Calu3 (cell line): ENCODE results near the gene DSE. TPM values are rescaled to one million over a fixed set of nuclear protein-coding genes. Genes with fewer than 3 reads are reported as not detected.

Experiments
- BruUV-seq: library from RNA; stranded (reverse); fragments of 400-500 nt; replicated peaks from 2 replicates; lab custom pipeline; 2021; lab: Mats Ljungman, UMichigan
- CTCF ChIA-PET: fragments of 300-600 bp; sonication (Branson Sonifier 250); formaldehyde crosslinking; loops from one replicate; lab custom pipeline; 2022; ENCODE audit warnings: antibody characterized with exemption; lab: Charles Lee
- DNase-seq: peaks from one replicate; pipeline ENCODE4 v3.0.0; 2022
- H3K27ac Mint-ChIP-seq: one replicate; pipeline ENCODE4 v1.8.0; 2022; ENCODE audit warnings: mixed read lengths; ENCODE audit not compliant: unreplicated experiment
- H3K27me3 Mint-ChIP-seq: one replicate; pipeline ENCODE4 v1.8.0; 2022; ENCODE audit warnings: mixed read lengths; ENCODE audit not compliant: unreplicated experiment
- H3K36me3 Mint-ChIP-seq: one replicate; pipeline ENCODE4 v1.8.0; 2022; ENCODE audit warnings: mild to moderate bottlenecking, moderate library complexity, mixed read lengths; ENCODE audit not compliant: insufficient read depth, unreplicated experiment
- H3K4me1 Mint-ChIP-seq: one replicate; pipeline ENCODE4 v1.8.0; 2022; ENCODE audit warnings: mild to moderate bottlenecking, low read depth, mixed read lengths; ENCODE audit not compliant: unreplicated experiment
- H3K4me3 Mint-ChIP-seq: one replicate; pipeline ENCODE4 v1.8.0; 2022; ENCODE audit warnings: mild to moderate bottlenecking, low read depth, moderate library complexity, mixed read lengths; ENCODE audit not compliant: unreplicated experiment
- H3K9me3 Mint-ChIP-seq: one replicate; pipeline ENCODE4 v1.8.0; 2022; ENCODE audit warnings: low read depth, mixed read lengths; ENCODE audit not compliant: unreplicated experiment
- CTCF ChIP-seq: fragments of 200-600 bp; IDR thresholded peaks from one replicate; pipeline ENCODE4 v1.8.0; 2022; ENCODE audit warnings: antibody characterized with exemption; ENCODE audit not compliant: unreplicated experiment
- intact Hi-C: fragments of 100-400 bp; cut with micrococcal nuclease; formaldehyde crosslinking; loops from one replicate; pipeline ENCODE4 v1.10.0; 2022; ENCODE audit not compliant: unreplicated experiment
- total RNA-seq: library from RNA; stranded (reverse); gene quantifications from 2 replicates; pipeline ENCODE4 v1.2.3, GENCODE V29; 2022

The DSE gene
- total RNA-seq, 1 experiment from 2014 or later = 43.8 TPM

DNA sequence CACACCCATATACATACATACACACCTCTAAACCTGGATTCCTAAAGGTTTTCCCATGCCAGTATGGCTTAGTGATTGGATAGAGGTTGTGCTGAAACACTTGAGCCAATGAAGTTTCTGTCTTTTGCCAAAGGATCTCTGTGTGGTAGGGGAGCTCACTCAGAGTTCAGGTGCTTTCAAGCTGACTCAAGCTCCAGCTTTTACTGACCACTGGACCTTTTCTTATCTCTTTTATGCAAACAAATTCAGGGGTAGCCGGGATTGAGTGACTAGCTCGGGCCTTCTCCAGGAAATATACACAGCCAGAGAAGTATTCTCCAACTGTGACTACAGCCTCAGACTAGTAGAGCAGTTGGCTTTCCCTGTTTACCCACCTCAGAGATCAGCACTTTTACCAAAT lies 21.5 kb upstream of the DSE start:
- no peak overlapping the region for H3K4me3 Mint-ChIP-seq
- no peak for TF ChIP-seq CTCF
- H3K27me3 Mint-ChIP-seq = peaks cover 20% of the 10 kb centered on the region
- CTCF ChIA-PET = no interaction called here
- no peaks in the 10 kb centered on the region for H3K4me1 Mint-ChIP-seq
- peaks cover 2% of the 10 kb centered on the region for H3K9me3 Mint-ChIP-seq
- H3K27ac Mint-ChIP-seq = no peak overlapping the region
- no peaks in the 10 kb centered on the region for H3K36me3 Mint-ChIP-seq
- no peak for DNase-seq
- intact Hi-C loops = no loop called here
- BruUV-seq = no TSS peak

DNA sequence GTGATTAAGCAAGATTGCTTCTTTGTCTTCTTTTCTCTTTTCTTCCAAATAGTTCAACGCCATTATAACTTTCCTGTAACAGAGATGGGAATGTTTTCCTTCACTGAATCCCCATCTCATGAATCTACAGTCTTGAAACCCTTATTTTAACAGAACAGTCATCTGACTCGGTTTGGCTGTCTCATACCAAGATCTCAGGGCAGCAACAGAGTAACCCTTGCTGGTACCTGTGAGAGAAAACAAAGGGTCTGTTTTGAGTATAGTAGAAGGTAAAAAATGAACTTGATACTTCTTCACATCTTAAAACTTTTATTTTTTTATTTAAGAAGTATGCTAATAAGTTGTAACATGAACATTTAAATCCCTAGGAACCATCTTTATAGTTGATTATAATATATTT lies 19.6 kb upstream of the DSE start:
- no peak for DNase-seq
- CTCF ChIA-PET = interaction anchor here (0.7 kb wide), 1 partner anchor 102 kb away, joined by 6 read pairs; no protein-coding TSS in a partner anchor
- intact Hi-C loops = no loop called here
- Mint-ChIP-seq H3K27me3 (peaks cover 2% of the 10 kb centered on the region), H3K27ac (no peak overlapping the region), H3K4me3 (no peak overlapping the region), H3K4me1 (no peaks in the 10 kb centered on the region), H3K9me3 (no peaks in the 10 kb centered on the region), H3K36me3 (no peaks in the 10 kb centered on the region)
- no TSS peak for BruUV-seq
- TF ChIP-seq CTCF = no peak

- Mint-ChIP-seq H3K4me1 (no peaks in the 10 kb centered on the region), H3K36me3 (no peaks in the 10 kb centered on the region), H3K27me3 (no peaks in the 10 kb centered on the region), H3K4me3 (no peak overlapping the region), H3K9me3 (no peaks in the 10 kb centered on the region), H3K27ac (no peak overlapping the region)
- CTCF ChIA-PET = no interaction called here
- TF ChIP-seq CTCF = no peak
- DNase-seq = no peak
- intact Hi-C loops = no loop called here
- no TSS peak for BruUV-seq
Measured at GRCh38 chr6:116352515-116353471, 18.0 kb upstream of the DSE start.

- CTCF ChIA-PET = no interaction called here
- no peaks in the 10 kb centered on the region for H3K27me3 Mint-ChIP-seq
- H3K4me1 Mint-ChIP-seq = no peaks in the 10 kb centered on the region
- no peak for TF ChIP-seq CTCF
- BruUV-seq = no TSS peak
- no peak overlapping the region for H3K4me3 Mint-ChIP-seq
- H3K27ac Mint-ChIP-seq = no peak overlapping the region
- no peaks in the 10 kb centered on the region for H3K9me3 Mint-ChIP-seq
- intact Hi-C loops = no loop called here
- H3K36me3 Mint-ChIP-seq = no peaks in the 10 kb centered on the region
- no peak for DNase-seq
Measured at GRCh38 chr6:116354236-116354635, 16.5 kb upstream of the DSE start.
